ENCODE measurements around the gene RGS9. TPM values are rescaled to one million over a fixed set of nuclear protein-coding genes. Genes with fewer than 3 reads are reported as not detected.
"Not testable (repeated sequence)": the region's sequence is repeated elsewhere in the genome, so short reads cannot be mapped to it uniquely, and the experiment has no call there.

The RGS9 gene
- total RNA-seq: 1 to 10 TPM; 1.2 to 4.4 (median 2.8) TPM

- Histone ChIP-seq H3K36me3 (no peaks in the 10 kb centered on the region), H3K27ac (peak within 1 kb of the TSS in 1 of 4 donors; percentile 25), H3K27me3 (peaks cover 0 to 12% (median 3%) of the 10 kb centered on the region in 3 donors), H3K9me3 (no peaks in the 10 kb centered on the region), H3K4me1 (peaks cover 4 to 5% of the 10 kb centered on the region in 2 donors), H3K4me3 (peak within 1 kb of the TSS; percentile 45 to 59 (median 57))
- in situ Hi-C loops (cut with MboI; ENCODE audit: low sequenced_read_pairs in 4 of 4): loop anchor here in 1 of 4 donors (10.0 kb wide), 1 partner anchor 58 kb away; no protein-coding TSS in a partner anchor
- DNase-seq (peak; percentile 49 to 70), ATAC-seq (peak; percentile 91 to 95)
- TF ChIP-seq POLR2A (IDR thresholded peaks at IDR 0.05) (no peak), CTCF (IDR thresholded peaks at IDR 0.05 in 4 of 5, conservative IDR thresholded peaks at IDR 0.05 in 1 of 5) (peak; percentile 89 to 98 (median 97))
- intact Hi-C loops (cut with DNase I; ENCODE audit: low total_unique reads): loop anchor here (2.0 kb wide), 2 partner anchors 14 to 36 kb away; no protein-coding TSS in a partner anchor
Measured at GRCh38 chr17:65137021-65137939, at the start of gene RGS9. Gene RGS9 (plus strand): TSS chr17:65137370. CDS start chr17:65137541, 171 bp downstream.

- Histone ChIP-seq H3K27ac (no peak overlapping the region), H3K36me3 (no peaks in the 10 kb centered on the region), H3K9me3 (no peaks in the 10 kb centered on the region), H3K4me3 (no peak overlapping the region), H3K4me1 (no peaks in the 10 kb centered on the region), H3K27me3 (no peaks in the 10 kb centered on the region)
- DNase-seq (no peak), ATAC-seq (no peak)
- TF ChIP-seq CTCF (IDR thresholded peaks at IDR 0.05 in 4 of 5, conservative IDR thresholded peaks at IDR 0.05 in 1 of 5) (no peak), POLR2A (IDR thresholded peaks at IDR 0.05) (no peak)
- in situ Hi-C loops (cut with MboI; ENCODE audit: low sequenced_read_pairs in 4 of 4): loop anchor here in 2 of 4 donors (25.0 kb wide), 2 partner anchors 99 to 126 kb away; no protein-coding TSS in a partner anchor
- intact Hi-C loops (cut with DNase I; ENCODE audit: low total_unique reads): no loop called here
Measured at GRCh38 chr17:65088621-65089360, 48.4 kb upstream of the RGS9 start.

- H3K27me3 ChIP-seq: no peaks in the 10 kb centered on the region
- in situ Hi-C loops (cut with MboI; ENCODE audit: low sequenced_read_pairs in 4 of 4) (loop anchor here in 2 of 4 donors (25.0 kb wide), 2 partner anchors 95 to 130 kb away; no protein-coding TSS in a partner anchor), intact Hi-C loops (cut with DNase I; ENCODE audit: low total_unique reads) (no loop called here)
- ATAC-seq: no peak
- DNase-seq: no peak
- no peaks in the 10 kb centered on the region for H3K4me1 ChIP-seq
- H3K36me3 ChIP-seq: no peaks in the 10 kb centered on the region
- TF ChIP-seq CTCF (IDR thresholded peaks at IDR 0.05 in 4 of 5, conservative IDR thresholded peaks at IDR 0.05 in 1 of 5) (no peak), POLR2A (IDR thresholded peaks at IDR 0.05) (no peak)
- H3K4me3 ChIP-seq: no peak overlapping the region
- no peak overlapping the region for H3K27ac ChIP-seq
- no peaks in the 10 kb centered on the region for H3K9me3 ChIP-seq
Measured at GRCh38 chr17:65092262-65092661, 44.9 kb upstream of the RGS9 start.

GRCh38 chr17:65092721-65093356 lies 44.3 kb upstream of the RGS9 start:
- H3K9me3 ChIP-seq; H3K27me3 ChIP-seq; H3K4me1 ChIP-seq; H3K27ac ChIP-seq; H3K4me3 ChIP-seq; H3K36me3 ChIP-seq; intact Hi-C loops (cut with DNase I; ENCODE audit: low total_unique reads); DNase-seq; ATAC-seq: not testable (repeated sequence)
- in situ Hi-C loops (cut with MboI; ENCODE audit: low sequenced_read_pairs in 4 of 4): loop anchor here in 2 of 4 donors (25.0 kb wide), 2 partner anchors 94 to 131 kb away; no protein-coding TSS in a partner anchor

All from gastrocnemius medialis (tissue), 4 donors.